Epidermal melanocyte (primary cell): ENCODE results near the gene MAN1A2.

ENCODE experiments used
- DNase-seq: peaks from one replicate; pipeline ENCODE4 v3.0.0; 2011; ENCODE audit warnings: low spot score; ENCODE audit not compliant: insufficient read length

The MAN1A2 gene

GRCh38 chr1:117481410-117481809, 114.2 kb downstream of the MAN1A2 start:
- no peak for DNase-seq

GRCh38 chr1:117493906-117494305, 126.7 kb downstream of the MAN1A2 start:
- no peak for DNase-seq

GRCh38 chr1:117495068-117495467, 127.8 kb downstream of the MAN1A2 start:
- no peak for DNase-seq

DNA sequence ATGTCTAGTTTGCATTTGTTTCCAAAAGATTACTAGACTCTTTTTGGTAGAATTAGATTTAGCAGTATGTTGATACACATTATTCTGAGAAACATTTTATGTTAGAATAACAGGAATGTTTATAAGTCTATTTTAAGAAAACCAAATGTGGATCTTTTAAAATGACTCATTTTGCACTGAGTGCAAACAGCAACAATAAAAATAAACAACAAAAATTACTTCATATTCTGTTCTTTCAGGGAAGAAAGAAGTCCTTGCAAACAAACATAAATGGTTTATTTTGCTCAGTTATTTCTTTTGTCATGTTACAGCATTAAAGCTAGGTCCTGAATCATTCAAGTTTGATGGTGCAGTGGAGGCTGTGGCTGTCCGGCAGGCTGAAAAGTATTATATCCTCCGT, 131.8 kb downstream of the MAN1A2 start:
- no peak for DNase-seq

DNA sequence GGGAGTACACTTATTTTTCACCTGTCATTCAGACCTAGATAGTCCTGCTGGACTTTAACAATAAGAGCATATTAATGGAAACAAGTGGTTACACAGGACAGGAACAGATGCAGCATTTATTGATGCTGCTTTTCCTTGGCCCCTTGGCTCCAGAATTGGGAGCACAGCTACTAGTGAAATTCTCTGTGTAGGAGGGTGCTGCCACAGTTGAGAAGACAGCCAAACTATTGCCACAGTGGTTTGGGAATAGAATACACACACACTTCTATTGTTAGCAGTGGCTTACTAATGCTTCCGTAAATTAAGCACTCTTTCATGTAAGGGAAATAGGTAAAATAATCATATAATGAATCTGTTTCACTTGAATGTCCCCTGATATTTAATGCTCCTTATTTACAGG, 133.3 kb downstream of the MAN1A2 start:
- DNase-seq: no peak

- no peak for DNase-seq
These were observed 134.0 kb downstream of the MAN1A2 start for GRCh38 chr1:117501281-117501680.

GRCh38 chr1:117511273-117511672, 144.0 kb downstream of the MAN1A2 start:
- DNase-seq: no peak

GRCh38 chr1:117512728-117513321, 145.6 kb downstream of the MAN1A2 start:
- no peak for DNase-seq

DNA sequence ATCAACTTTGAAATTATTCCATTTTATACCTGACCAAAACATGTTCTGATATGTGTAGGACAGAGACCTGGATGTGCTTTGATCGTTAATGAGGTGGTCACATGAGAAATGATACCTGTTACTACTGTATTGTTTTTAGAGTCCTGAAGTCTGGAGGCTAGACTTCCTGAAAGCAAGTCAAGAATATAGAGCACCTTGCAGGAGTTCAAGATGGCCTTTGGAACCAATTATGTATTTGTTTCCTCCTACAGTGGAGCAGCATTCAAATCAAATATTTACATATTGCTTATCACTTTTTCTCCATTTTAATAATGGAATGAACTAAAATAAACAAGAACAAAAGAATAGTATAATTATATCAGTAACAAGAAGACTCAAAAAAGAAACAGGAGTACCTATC, 155.9 kb downstream of the MAN1A2 start:
- no peak for DNase-seq

- DNase-seq: no peak
These were observed 159.8 kb downstream of the MAN1A2 start for GRCh38 chr1:117527074-117527473.

DNA sequence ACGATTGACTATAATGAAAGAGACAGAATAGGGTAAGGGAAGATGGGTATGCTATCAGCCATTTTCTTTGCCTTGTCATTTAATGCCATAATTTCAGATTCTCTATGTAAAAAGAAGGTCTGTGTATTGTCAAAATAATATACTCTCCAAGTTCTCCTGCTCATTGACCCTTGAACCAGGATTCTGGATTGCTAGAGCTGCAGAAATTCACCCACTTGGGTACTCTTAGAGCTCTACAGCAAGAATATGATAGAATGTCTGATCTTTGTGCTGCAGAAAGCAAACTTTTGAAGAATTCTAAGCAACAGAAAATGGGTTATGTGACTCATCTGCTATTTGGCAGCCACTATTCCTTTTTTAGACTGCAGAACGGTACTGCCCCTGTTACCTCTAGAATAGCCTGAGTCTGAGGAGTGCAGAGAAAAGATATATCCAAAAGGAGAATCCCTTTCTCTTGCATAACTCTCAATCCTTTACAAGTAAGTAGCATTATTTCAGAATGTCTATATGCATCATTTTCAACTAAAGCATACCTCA, 160.4 kb downstream of the MAN1A2 start:
- DNase-seq: no peak

DNA sequence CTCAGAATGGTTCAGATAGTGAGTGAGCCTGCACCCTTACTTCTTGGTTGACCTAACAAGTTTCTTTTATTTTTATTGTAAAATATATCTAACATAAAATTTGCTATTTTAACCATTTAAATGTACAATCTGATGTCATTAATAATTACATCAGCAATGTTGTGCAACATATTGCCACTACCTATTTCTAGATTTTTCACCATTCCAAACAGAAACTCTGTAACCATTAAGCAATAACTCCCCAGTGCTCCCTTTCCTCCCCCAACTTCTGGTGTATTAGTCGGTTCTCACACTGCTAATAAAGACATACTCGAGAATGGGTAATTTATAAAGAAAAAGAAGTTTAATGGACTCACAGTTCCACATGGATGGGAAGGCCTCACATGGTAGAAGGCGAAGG, 162.4 kb downstream of the MAN1A2 start:
- no peak for DNase-seq

DNA sequence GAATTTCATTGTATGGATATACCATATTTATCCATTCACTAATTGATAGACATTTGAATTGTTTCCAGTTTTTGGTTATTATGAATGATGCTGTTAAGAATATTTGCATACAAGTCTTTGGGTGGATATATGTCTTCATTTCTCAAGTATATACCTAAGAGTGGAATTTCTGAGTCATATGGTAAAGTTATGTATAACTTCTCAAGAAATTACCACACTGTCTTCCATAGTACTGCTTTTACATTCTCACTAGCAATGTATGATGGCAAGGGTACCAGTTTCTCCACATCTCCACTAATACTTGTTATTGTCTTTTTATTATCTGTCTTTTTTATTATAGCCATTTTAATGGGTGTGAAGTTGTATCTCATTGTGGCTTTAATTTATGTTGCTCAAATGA, 164.0 kb downstream of the MAN1A2 start:
- no peak for DNase-seq

DNA sequence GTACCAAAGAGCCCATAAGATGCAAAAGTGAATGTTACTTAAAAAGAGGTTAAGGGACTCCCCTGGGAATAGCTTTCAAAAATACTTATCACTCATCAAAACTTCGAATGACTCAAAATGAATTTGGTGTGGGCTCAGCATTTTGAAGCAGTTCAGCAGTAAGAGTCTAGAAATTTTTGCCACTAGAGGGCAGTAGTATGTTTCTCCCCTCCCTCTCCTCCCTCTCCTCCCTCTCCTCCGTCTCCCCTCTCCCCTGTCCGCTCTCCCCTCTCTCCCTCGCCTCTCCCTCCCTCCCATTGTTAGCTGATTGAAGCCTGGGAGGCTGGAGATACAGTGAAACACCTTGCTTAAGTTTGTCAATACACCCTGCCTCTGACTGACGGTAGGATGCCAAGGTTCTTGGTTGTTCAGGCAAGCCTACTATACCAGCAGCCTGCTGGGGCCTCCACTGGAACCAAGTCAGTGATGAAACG, 167.8 kb downstream of the MAN1A2 start:
- DNase-seq: no peak

DNA sequence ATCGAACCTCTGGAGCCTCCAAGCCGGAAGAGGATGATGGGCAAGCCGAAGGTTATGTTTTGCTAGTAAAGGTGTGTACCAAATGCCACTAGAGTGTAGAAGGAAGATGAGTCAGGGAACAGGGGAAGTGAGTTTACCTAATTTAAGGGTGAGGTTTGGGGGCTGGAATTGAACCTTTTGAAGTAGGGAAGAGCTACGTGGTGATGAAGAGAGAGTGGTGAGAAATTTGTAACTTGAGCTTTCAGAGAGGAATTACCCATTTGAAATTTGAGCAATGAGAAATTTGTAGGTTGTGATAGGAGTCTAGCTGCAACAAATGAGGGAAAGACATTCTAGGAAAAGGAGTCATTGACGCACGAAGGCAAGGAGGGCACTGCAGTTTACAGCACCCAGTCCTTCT, 168.6 kb downstream of the MAN1A2 start:
- DNase-seq: no peak

DNA sequence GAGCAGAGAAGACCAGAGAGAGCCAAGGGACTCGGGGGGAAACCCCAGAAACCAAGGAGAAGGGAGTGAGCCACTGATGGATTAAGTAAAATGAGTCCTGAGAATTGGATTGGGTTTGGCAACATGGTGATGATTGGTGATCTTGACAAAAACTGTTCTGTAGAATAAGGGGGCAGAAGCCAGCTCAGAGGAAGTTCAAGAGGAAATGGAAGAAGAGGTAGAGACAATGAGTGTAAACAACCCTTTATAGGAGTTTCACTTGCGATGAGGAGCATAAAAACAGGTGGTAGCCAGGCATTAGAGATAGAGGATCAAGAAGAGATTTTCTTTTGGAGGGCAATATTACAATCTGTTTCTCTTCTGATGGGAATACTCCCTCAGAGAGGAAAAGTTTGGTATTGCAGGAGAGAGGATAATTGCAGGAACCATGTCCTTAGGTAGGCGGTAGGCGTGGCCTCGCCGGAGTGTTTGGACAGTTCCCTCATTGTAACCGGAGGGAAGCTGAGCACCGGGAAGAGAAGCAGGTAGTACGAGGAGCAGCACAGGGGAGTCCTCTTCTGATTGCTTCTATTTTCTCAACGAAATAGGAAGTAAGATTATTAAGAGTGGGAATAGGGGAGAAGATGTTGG, 170.2 kb downstream of the MAN1A2 start:
- no peak for DNase-seq

- no peak for DNase-seq
These were observed 173.3 kb downstream of the MAN1A2 start for GRCh38 chr1:117540532-117540931.

DNA sequence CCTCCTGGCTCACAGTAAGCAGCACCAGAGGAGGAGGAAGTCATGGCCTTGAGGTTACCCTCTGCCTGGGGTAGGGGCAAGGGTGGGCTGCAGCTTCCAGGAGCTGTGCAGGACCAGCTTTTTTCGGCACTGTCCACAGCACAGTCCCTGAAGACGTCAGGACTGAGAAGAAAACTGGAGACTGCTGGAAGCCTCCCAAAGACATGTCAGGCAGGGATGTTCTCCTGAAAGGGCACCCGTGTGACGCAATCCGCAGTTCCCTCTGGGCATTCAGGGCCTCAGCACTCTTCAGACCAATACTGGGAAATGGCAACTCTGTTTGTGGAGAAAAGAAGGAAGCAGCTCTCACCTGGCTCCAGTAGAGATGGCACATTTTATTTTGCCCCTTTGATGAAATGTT, 173.8 kb downstream of the MAN1A2 start:
- DNase-seq: no peak

DNA sequence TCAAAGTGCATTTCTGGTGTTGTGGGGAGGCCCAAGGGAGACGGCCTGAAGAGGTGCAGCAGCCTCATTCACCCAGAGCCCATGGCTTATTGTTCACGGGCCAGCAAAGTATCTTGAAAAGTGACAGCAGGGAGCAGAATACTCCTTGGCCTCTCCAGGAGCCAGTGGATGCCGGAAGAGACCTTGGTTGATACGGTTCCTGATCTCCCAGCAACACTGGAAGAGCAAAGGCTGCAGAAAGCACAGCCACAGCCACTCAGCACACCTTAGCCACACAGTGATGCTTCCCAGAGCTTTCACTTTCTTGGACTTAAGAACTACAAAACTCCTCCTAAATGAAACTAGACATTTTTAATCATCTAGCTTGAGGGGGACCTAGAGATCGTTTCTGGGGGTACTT, 174.3 kb downstream of the MAN1A2 start:
- no peak for DNase-seq

- DNase-seq: no peak
These were observed 177.4 kb downstream of the MAN1A2 start for GRCh38 chr1:117544509-117545109.

DNA sequence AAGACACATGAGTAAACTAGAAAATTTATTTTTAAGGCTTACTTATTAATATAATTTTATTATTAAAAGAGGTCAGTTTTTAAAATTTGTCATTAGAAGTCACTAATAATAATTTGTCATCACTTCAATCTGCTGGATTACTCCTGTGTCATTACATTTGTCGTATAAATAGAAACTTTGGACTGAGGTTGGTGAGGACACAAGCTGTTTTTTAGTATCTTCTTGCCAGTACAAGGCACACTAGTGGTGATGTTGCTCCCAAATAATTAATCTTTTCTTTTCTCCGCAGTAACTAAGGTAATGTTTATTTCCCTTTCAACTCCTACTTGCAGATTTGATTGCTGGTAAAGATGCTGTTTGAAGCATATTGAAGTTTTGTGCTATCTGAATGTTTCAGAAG, 179.2 kb downstream of the MAN1A2 start:
- no peak for DNase-seq

- no peak for DNase-seq
These were observed 186.2 kb downstream of the MAN1A2 start for GRCh38 chr1:117553471-117553870.

- DNase-seq: no peak
These were observed 188.6 kb downstream of the MAN1A2 start for GRCh38 chr1:117555806-117556205.
